ENCODE results near the gene PNPLA6.
"Not testable (repeated sequence)": the region's sequence is repeated elsewhere in the genome, so short reads cannot be mapped to it uniquely, and the experiment has no call there.

Gene PNPLA6

DNA sequence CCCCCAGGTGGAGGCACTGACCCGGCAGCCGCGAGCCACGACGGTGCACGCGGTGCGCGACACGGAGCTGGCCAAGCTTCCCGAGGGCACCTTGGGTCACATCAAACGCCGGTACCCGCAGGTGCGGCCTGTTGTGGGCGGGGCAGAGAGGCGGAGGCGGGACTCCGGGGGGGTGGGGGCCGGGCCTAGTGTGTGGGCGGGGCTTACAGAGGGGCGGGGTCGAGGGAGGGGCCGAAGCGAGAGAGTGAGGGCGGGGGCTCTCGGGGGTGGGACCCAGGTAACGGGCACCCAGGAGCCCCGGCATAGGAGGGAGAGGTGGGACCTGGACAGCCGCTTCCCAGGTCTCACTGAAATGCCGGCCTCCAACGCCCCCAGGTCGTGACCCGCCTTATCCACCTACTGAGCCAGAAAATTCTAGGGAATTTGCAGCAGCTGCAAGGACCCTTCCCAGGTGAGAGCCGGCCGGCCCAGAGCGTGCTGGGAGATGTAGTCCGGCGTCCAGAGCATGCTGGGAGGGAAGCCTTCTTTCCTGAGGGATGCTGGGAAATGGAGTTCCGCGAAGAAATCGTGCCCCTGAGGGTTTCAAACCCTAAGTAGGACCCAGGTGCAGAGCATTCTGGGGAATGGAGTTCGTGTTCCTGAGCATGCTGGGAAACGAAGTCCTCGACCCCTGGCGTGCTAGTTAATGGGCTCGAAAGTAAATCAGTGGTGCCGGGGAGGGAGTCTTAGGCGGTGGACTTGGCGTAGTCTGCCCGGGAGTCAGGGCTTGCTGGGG lies 15.7 kb downstream of the PNPLA6 start:
- DNase-seq, result peak in 55 of 56 donors; percentile 4 to 91 (median 68)

DNA sequence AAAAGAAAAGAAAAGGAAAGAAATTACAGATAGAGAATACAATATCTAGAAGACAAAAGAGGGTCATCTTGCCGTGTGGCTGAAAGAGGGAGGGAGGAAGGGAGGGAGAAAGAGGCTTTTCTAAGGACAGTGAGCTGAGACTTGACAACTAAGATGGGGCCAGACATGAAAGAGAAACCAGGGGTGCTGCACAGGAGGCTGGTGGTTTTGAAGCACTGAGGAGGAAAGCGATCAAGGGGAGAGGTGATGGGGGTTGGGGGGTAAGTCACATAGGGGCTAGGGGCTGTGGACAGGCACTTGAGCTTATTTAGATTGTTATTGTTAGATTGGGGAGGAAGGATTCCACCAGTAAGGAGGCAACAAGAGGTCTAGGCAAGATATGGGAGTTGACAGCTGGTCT lies 17.3 kb downstream of the PNPLA6 start:
- DNase-seq, result no peak

DNA sequence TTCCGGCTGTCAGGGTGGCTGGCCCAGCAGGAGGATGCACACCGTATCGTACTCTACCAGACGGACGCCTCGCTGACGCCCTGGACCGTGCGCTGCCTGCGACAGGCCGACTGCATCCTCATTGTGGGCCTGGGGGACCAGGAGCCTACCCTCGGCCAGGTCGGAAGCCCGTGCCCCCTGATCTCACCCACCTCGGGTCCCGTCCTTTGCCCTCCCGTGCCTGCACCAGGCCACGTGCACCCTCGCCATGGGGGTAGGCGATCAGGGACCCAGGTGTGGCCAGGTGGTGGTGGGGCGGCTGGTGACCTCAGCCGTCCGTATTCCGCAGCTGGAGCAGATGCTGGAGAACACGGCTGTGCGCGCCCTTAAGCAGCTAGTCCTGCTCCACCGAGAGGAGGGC lies 19.0 kb downstream of the PNPLA6 start:
- DNase-seq, result no peak

DNA sequence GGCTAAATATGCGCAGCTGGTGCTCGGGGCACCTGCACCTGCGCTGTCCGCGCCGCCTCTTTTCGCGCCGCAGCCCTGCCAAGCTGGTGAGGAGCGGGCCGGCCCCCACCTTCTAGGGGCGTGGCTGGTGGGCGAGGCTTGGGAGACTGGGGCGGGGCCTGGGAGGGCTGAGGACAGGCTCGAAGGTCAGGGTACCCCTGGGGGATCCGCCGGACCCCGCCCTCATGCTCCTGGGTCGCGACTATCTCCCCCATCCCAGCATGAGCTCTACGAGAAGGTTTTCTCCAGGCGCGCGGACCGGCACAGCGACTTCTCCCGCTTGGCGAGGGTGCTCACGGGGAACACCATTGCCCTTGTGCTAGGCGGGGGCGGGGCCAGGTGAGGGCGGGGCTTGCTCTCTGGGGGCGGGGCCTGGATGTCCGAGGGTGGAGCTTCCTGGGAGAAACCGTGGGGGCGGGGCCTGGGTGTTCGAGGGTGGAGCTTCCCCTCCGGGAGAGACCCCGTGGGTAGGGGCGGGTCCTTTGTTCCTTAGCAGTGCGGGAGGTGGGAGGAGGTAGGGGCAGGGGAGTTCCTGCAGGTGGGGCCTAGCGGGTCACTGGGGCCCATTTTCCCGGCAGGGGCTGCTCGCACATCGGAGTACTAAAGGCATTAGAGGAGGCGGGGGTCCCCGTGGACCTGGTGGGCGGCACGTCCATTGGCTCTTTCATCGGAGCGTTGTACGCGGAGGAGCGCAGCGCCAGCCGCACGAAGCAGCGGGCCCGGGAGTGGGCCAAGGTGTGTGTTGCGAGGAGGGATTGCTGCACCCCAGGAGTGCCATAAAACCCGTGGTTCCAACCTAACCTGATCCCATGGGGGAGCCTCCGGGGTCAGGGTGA lies 19.7 kb downstream of the PNPLA6 start:
- DNase-seq, result peak in 3 of 56 donors; percentile 12 to 53 (median 28)

DNA sequence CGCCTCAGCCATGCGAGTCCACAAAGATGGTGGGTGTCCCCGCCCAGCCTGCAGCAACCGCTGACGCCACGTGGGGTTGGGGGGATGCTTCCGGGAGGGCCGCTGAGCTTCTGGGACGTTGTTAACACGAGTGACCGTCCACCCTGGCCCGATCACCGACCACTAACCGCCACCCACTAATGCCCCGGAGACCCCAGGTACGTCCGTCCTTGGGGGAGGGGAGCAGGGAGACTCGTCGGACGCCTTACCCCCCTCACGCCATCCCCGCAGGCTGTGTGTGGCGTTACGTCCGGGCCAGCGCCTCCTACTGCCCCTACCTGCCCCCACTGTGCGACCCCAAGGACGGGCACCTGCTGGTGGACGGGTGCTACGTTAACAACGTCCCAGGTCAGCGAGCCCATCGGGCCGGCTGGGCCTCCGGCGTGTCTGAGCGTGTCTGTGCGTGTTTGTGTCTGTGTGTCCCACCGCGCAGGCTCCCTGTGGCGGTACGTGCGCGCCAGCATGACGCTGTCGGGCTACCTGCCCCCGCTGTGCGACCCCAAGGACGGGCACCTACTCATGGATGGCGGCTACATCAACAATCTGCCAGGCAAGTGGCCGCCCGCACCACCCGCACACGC lies 21.3 kb downstream of the PNPLA6 start:
- no peak for DNase-seq

DNA sequence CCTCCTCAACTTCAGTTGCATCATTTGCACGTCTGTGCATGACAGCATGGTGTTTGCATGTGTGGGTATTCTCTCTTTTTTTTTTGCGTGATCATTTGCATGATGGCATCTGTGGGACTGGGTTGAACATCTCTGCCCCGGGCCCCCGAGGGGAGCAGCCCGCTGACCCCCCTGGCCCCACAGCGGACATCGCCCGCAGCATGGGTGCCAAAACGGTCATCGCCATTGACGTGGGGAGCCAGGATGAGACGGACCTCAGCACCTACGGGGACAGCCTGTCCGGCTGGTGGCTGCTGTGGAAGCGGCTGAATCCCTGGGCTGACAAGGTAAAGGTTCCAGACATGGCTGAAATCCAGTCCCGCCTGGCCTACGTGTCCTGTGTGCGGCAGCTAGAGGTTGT lies 23.1 kb downstream of the PNPLA6 start:
- DNase-seq, result no peak

DNA sequence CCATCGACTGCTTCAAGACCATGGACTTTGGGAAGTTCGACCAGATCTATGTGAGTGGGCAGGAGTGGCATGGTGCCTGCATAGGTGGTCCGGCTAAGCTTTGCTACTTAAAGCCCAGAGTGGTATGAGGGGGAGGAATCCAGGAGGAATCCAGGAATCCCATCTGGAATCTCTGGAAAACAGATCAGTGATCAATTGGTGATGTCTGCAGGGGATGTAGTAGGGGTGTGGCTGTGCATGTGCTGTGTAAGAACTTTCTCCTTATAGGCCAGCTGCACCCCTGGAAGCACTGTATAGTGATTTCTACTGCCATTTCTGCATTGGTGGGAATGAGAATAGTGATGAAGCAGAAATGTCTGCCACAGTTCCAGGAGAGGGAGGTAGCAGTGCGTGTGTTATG lies 23.6 kb downstream of the PNPLA6 start:
- DNase-seq, result no peak

DNA sequence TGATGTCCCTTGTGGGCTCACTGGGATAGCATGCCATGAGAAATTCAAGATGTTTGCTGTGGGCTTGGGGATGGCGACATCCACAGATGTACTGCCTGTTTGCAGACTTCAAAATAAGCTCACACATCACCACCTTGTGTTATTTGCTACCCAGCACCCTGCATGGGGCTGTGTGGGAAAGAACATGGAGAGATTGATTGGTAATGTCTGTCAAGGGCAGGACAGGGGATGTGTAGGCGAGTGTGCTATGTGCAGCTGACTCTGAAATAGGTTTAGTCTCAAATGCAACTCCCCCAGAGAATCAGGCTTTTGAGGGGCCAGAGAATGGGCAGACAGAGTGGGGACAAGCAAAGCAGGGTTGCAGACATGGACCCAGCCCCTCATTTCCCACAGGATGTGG lies 24.7 kb downstream of the PNPLA6 start:
- no peak for DNase-seq

DNA sequence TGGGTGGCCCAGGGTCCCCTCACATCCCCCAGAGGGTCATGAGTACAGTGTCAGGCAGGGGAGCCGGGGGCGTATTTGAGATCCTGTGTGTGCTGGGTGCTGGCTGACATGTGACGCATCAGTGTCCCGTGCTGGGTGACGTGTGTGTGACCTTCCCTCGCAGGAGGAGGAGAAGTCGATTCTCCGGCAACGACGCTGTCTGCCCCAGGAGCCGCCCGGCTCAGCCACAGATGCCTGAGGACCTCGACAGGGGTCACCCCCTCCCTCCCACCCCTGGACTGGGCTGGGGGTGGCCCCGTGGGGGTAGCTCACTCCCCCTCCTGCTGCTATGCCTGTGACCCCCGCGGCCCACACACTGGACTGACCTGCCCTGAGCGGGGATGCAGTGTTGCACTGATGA lies 25.8 kb downstream of the PNPLA6 start:
- DNase-seq, result peak in 6 of 56 donors; percentile 5 to 38 (median 8)

DNA sequence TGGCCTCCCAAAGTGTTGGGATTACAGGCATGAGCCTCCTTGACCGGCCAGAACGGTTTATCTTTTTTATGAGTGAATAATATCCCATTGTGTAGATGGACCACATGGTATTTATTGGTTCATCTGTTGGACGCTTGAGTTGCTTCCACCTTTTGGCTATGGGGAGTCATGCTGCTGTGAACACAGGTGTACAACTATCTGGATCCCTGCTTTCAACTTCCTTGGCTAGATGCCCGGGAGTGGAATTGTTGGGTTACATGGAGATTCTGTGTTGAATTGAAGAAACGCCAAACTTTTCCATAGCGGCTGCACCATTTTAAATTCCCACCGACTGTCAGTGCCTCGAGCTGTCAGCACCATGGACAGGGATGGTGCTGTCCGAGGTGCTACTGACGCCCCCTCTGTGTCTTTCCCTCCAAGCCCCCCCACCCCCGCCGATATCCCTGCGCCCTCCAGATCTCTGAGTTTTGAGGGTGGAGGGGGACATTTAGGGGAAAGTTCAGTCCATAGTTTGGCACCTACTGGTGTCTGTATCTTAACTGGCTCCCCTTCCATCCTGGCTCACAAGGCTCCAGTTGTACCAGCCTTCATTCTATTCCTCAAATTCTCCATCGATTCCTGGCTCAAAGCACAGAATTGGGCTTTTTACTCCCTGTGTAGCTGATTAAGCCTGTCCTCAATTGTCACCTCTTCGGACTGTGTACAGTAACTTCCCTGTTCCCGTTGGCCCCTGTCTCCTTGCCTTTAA lies 27.3 kb downstream of the PNPLA6 start:
- no peak for DNase-seq

DNA sequence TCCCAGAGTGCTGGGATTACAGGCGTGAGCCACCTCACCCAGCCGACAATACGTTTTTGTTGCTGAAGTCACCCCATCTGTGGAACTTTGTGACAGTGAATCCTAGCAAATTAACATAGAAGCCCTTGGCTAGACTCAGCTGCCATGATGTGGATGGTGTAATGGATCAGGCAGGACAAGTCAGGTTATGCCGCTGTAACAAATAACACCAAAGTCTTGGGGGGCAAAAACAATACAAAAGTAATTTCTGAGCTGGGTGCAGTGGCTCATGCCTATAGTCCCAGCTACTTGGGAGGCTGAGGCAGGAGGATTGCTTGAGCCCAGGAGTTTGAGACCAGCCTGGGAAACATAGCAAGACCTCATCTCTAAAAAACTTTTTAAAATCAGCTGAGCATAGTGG lies 29.3 kb downstream of the PNPLA6 start:
- no peak for DNase-seq

DNA sequence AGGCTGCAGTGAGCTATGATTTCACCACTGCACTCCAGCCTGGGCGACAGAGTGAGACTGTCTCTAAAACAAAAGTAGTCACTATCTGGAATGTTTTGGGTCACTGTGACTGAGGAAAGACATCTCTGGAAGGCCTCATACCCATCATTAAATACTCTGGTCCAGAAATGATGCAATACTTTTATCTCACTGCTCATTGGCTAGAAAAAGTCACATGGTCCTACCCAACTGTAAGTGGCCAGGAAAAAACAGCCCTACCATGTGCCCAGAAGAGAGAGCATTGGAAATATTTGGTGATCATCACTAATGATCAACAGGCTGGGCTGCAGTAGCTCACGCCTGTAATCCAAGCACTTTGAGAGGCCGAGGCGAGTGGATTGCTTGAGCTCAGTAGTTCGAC lies 29.8 kb downstream of the PNPLA6 start:
- no peak for DNase-seq

DNA sequence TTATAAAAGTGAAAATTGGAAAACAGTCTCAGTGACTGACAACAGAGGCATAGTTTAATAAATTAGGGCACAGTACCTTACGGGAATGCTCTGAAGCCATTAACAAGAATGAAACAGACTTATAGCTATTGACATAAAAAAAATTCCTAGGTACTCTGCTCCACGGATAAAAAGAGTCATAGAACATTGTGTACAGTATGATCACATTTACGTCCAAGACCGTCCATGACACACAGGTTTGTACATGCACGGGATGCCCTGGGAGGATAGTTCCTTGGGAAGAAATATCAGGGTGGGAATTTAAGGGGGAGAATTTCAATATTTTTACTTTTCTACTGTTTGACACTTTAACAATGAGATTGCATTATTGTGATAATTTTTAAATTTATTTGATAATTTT lies 35.2 kb downstream of the PNPLA6 start:
- DNase-seq, result no peak

DNA sequence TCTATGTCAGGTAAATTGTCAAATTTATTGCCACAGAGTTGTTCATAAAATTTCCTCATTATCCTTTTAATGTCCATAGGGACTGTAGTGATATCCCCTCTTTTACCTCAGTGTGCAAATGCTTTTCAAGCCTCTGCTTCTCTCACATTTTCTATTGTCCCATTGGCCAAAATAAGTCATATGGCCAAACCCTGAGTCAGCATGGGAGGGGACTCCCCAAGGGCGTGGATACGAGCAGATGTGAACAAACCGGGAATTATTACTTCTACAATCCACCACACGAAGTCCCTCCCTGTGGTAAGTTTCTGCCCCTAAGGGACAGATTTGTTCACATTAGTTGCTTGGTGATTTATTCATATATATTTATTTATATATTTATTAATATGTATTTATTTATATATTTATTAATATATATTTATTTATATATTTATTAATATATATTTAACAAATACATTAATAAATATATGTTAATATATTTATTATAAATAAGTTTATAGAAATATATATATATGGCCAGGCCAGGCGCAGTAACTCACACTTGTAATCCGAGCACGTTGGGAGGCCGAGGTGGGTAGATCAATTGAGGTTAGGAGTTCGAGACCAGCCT lies 40.0 kb downstream of the PNPLA6 start:
- no peak for DNase-seq

DNA sequence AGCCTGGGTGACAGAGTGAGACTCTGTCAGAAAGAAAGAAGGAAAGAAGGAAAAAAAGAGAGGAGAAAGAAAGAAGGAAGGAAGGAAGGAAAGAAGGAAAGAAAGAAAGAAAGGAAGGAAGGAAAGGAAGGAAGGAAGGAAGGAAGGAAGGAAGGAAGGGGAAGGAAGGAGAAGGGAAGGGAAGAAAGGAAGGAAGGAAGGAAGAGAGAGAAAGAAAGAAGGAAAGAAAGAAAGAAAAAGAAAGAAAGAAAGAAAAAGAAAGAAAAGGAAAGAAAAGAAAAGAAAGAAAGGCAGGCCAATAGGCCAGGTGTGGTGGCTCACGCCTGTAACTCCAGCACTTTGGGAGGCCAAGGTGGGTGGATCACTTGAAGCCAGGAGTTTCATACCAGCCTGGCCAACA lies 41.9 kb downstream of the PNPLA6 start:
- DNase-seq, result not testable (repeated sequence)

DNA sequence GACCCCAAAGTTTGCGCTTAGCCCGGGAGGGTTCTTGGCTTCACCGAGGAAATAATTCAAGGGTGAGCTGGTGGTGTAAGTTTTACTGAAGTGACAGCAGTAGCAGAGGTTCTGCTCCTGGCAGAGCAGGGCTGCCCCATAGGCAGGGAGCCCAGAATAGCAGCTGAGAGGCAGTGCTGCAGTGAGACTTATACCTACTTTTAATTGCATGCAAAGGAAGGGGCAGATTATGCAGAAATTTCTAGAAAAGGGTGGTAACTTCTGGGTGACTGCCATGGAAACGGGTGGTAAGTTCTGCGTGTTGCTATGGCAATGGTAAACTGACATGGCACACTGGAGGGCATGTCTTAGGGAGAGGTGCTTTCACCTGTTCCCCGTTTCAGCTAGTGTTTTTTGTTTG lies 42.6 kb downstream of the PNPLA6 start:
- DNase-seq, result no peak

DNA sequence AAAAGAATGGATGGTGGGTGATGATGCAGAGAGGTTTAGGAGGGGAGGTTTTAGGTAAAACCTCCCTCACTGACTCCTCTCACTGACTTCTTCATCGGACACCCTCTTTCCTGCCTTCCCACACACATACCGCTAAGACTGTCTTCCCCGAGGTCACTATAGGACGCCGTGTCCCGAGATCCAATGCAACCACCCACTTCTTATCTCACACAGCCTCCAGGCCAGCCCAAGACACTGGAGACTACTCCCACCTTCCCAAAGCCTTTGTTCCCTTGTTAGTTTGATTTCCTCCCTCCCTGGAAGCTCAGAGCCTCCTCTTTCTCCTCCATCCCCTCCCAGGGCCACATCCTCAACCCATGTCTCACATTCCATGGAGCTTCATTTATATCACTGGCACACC lies 43.7 kb downstream of the PNPLA6 start:
- DNase-seq, result no peak

DNA sequence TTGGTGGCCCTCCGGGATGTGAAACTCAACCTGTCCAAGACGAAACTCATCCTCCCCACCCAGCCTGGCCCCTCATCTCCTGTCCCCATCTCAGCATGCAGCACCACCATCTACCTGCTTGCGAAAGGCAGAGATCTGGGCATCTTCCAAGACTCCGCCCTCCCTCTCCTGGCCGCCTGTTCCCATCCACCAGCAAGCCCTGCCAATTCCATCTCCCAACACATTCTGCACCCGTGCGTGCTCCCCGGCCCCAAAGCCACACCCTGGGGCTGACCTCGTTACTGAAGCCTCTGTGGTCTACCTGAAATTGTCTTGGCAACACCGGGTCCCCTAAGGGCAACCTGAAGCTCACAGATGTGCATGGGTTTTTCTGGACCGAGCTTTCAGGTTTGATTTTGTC lies 46.9 kb downstream of the PNPLA6 start:
- DNase-seq, result no peak

DNA sequence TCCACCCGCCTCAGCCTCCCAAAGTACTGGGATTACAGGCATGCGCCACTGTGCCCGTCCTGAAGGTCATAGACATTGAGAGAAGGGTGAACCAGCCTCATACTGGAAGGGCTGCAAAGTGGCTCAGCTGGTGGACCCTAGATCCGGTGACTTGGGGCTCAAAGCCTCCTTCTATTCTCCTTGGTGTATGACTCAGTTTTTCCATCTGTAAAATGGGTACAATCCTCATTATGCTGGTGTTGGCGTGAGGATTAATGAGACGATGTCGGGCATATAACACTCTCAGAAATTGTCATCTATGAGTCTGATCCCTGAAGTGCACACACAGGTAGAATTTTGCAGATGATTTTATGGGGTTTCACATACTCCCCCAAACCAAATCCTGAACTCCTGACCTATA lies 54.3 kb downstream of the PNPLA6 start:
- DNase-seq, result no peak

DNA sequence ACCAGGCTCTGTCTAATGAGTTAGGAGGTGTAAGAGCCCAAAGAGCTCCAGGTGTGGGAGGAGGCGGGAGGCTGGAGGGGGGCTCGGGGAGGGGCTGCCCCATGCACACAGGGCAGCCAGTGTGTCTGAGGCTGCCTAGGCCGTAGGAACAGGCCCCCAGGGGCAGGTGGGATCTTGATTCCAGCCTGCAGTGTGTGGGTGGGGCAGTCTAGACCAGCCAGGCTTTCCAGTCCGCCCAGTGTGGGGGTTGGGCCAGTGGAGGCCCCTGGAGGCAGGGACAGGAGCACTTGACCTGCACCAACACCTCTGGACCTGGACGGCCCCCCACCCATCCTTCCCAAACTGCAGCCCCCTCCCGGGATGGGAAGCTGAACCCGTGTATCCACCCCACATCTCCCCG lies 54.7 kb downstream of the PNPLA6 start:
- no peak for DNase-seq

All from nucleus accumbens (tissue), 56 donors.